Adrenal gland (tissue), 5 donors: ENCODE data around the gene BIK.

Experiments
- CTCF ChIP-seq, 6 experiments: fragments of 450-650 bp in 4 of 6; fragments of 200-600 bp in 2 of 6; sonication (generic) in 1 of 6; IDR thresholded peaks; 1 replicate in 5 of 6; 2 replicates in 1 of 6; pipeline versions ENCODE4 v1.5.1 to v1.8.0; 2016 to 2021; ENCODE audit warnings: antibody characterized with exemption in 6 of 6, mild to moderate bottlenecking in 2 of 6, moderate library complexity in 1 of 6
- POLR2A ChIP-seq, 2 donors: fragments of 450-650 bp; IDR thresholded peaks; one replicate each; pipeline ENCODE4 v1.6.1; 2017; ENCODE audit warnings: antibody characterized with exemption in 2 of 2, mild to moderate bottlenecking in 2 of 2, moderate library complexity in 1 of 2
- donor health status: DM: no; HTN: no; CAD: no.

- no peak for TF ChIP-seq CTCF (IDR thresholded peaks at IDR 0.05)
- no peak for TF ChIP-seq POLR2A (IDR thresholded peaks at IDR 0.05)
Measured at GRCh38 chr22:43163241-43163795, 52.8 kb downstream of the BIK start.
